OCI-LY3 (cell line): Measurements from ENCODE around the gene CAB39.

Source experiments
- CTCF ChIP-seq: fragments of 200-600, 300-600 bp; sonication (generic); IDR thresholded peaks from 2 replicates; pipeline ENCODE4 v1.5.1; 2014; ENCODE audit warnings: antibody characterized with exemption, low read length, low read depth
- EZH2phosphoT487 ChIP-seq: fragments of 200-600 bp; shearing (Covaris generic); IDR thresholded peaks from 2 replicates; pipeline ENCODE4 v1.6.1; 2018; ENCODE audit warnings: antibody characterized with exemption, mixed run types, low read depth

GRCh38 chr2:230716588-230716987 is 3.9 kb downstream of the CAB39 start:
- TF ChIP-seq CTCF (no peak), EZH2phosphoT487 (no peak)
